K562 (cell line): ENCODE results near the gene SMIM12. TPM values are rescaled to one million over a fixed set of nuclear protein-coding genes. Genes with fewer than 3 reads are reported as not detected.

ENCODE experiments used
- ATAC-seq: fragments of 200-7000 bp; cut with Tn5 transposase; 3 replicates; pipeline ENCODE4 v1.9.1; 2020; ENCODE audit warnings: moderate library complexity
- BruUV-seq: library from RNA; stranded (reverse); fragments of 400-500 nt; replicated peaks from 2 replicates; lab custom pipeline; 2021; lab: Mats Ljungman, UMichigan
- CTCF ChIA-PET: fragments of 300-600 bp; formaldehyde crosslinking; extraction: SDS; loops from one replicate; lab custom pipeline; 2021; ENCODE audit warnings: low intra/inter-chr PET ratio; lab: Yijun Ruan, JAX
- POLR2A ChIA-PET: fragments of 300-600, 350-650 bp; sonication (Branson Sonifier 250); formaldehyde crosslinking; extraction: SDS; loops from one replicate; lab custom pipeline; 2021; ENCODE audit warnings: antibody characterized with exemption, inconsistent platforms; lab: Yijun Ruan, JAX
- DNase-seq, 4 experiments: peaks; one replicate each; pipeline versions ENCODE4 v3.0.0 to v3.0.0-alpha.2; 2011 to 2018; ENCODE audit warnings: low spot score in 3 of 4, mixed read lengths in 3 of 4; ENCODE audit errors: extremely low read depth in 1 of 4
- FAIRE-seq: peaks from 2 replicates; lab custom pipeline; 2011; peaks lifted over from hg19 to GRCh38; lab: Jason Lieb, UNC
- H2AFZ ChIP-seq: 2 replicates; pipeline ENCODE4 v1.6.0; 2011; ENCODE audit warnings: low read depth, low read length, control low read depth, inconsistent platforms
- H3K27ac ChIP-seq: fragments of 200-600 bp; 3 replicates; pipeline ENCODE4 v1.8.0; 2011; ENCODE audit warnings: low read depth, mild to moderate bottlenecking, control low read depth, inconsistent platforms, low read length, moderate library complexity, mixed read lengths; ENCODE audit errors: extremely low read depth
- H3K27me3 ChIP-seq, 2 experiments: fragments of 300-600 bp in 1 of 2; 2 replicates in 1 of 2; 3 replicates in 1 of 2; pipeline versions ENCODE4 v1.6.0 to v1.8.0; 2011; ENCODE audit warnings: inconsistent platforms in 2 of 2, low read length in 2 of 2, mild to moderate bottlenecking in 1 of 2, mixed read lengths in 1 of 2, moderate library complexity in 1 of 2; ENCODE audit not compliant: control insufficient read depth in 2 of 2, insufficient read depth in 2 of 2
- H3K36me3 ChIP-seq: fragments of 300-600 bp; 3 replicates; pipeline ENCODE4 v1.8.0; 2011; ENCODE audit warnings: mild to moderate bottlenecking, low read length, inconsistent platforms; ENCODE audit not compliant: control insufficient read depth, insufficient read depth
- H3K4me1 ChIP-seq, 2 experiments: fragments of 200-600 bp in 1 of 2; replicated peaks in 1 of 2; 2 replicates in 1 of 2; 3 replicates in 1 of 2; pipeline versions ENCODE4 v1.5.1 to v1.8.0; 2011; ENCODE audit warnings: inconsistent platforms in 2 of 2, low read length in 2 of 2, mild to moderate bottlenecking in 1 of 2, mixed read lengths in 1 of 2, moderate library complexity in 1 of 2; ENCODE audit not compliant: control insufficient read depth in 2 of 2, insufficient read depth in 2 of 2
- H3K4me2 ChIP-seq: 2 replicates; pipeline ENCODE4 v1.6.1; 2011; ENCODE audit warnings: low read length, control low read depth, inconsistent platforms, mixed read lengths; ENCODE audit not compliant: insufficient read depth
- H3K4me3 ChIP-seq: fragments of 200-600 bp; sonication (generic), shearing (Covaris generic); 2 replicates; pipeline ENCODE4 v1.5.1; 2016; ENCODE audit warnings: control low read depth, inconsistent platforms
- H3K79me2 ChIP-seq: fragments of 200-600 bp; 3 replicates; pipeline ENCODE4 v1.8.0; 2011; ENCODE audit warnings: low read length, inconsistent platforms; ENCODE audit not compliant: control insufficient read depth, insufficient read depth
- H3K9ac ChIP-seq, 2 experiments: 2 replicates each; pipeline versions ENCODE4 v1.6.0 to v1.6.1; 2011; ENCODE audit warnings: low read depth in 2 of 2, low read length in 2 of 2, control low read depth in 1 of 2, inconsistent platforms in 1 of 2, mild to moderate bottlenecking in 1 of 2, mixed read lengths in 1 of 2; ENCODE audit not compliant: insufficient read depth in 1 of 2
- H3K9me1 ChIP-seq: one replicate; pipeline ENCODE4 v1.6.0; 2011; ENCODE audit warnings: inconsistent platforms, mild to moderate bottlenecking, low read length, moderate library complexity; ENCODE audit not compliant: control insufficient read depth, insufficient read depth
- H3K9me3 ChIP-seq: replicated peaks from 2 replicates; pipeline ENCODE4 v1.5.1; 2011; ENCODE audit warnings: low read depth, low read length, inconsistent platforms; ENCODE audit not compliant: control insufficient read depth, insufficient read depth
- H4K20me1 ChIP-seq: replicated peaks from 2 replicates; pipeline ENCODE4 v1.6.1; 2011; ENCODE audit warnings: low read length, inconsistent platforms, mixed read lengths; ENCODE audit not compliant: control insufficient read depth, insufficient read depth
- KLF16 ChIP-seq: IDR thresholded peaks from 2 replicates; pipeline ENCODE4 v1.6.1; 2016; ENCODE audit warnings: antibody characterized with exemption
- L3MBTL2 ChIP-seq: fragments of 450-650 bp; IDR thresholded peaks from 2 replicates; pipeline ENCODE4 v1.6.1; 2016; ENCODE audit warnings: mild to moderate bottlenecking, moderate library complexity
- MEF2D ChIP-seq: conservative IDR thresholded peaks from 2 replicates; pipeline ENCODE4 v1.6.1; 2016; ENCODE audit warnings: low read depth, missing genetic modification characterization, missing compliant biosample characterization
- NR0B1 ChIP-seq: fragments of 450-650 bp; IDR thresholded peaks from one replicate; pipeline ENCODE4 v1.6.1; 2018; ENCODE audit warnings: mild to moderate bottlenecking, moderate library complexity; ENCODE audit not compliant: partially characterized antibody
- NR1H2 ChIP-seq: sonication (generic); formaldehyde crosslinking; IDR thresholded peaks from 2 replicates; pipeline ENCODE4 v1.4.0; 2020; ENCODE audit warnings: mild to moderate bottlenecking, missing genetic modification reagents
- NR2C2 ChIP-seq, 2 experiments: fragments of 200-800 bp in 1 of 2; sonication (Bioruptor generic) in 1 of 2; sonication (generic) in 1 of 2; formaldehyde crosslinking in 1 of 2; IDR thresholded peaks; 2 replicates each; pipeline versions ENCODE4 v1.6.1 to v1.8.0; 2016 to 2022; ENCODE audit warnings: mild to moderate bottlenecking in 1 of 2, missing compliant biosample characterization in 1 of 2, missing genetic modification characterization in 1 of 2, missing genetic modification reagents in 1 of 2
- PCBP2 ChIP-seq: fragments of 200-400 bp; formaldehyde crosslinking; IDR thresholded peaks from 2 replicates; pipeline ENCODE4 v1.6.1; 2018; ENCODE audit warnings: low read length, low read depth, mild to moderate bottlenecking, moderate library complexity; ENCODE audit not compliant: poor library complexity, severe bottlenecking
- POLR2AphosphoS5 ChIP-seq: IDR thresholded peaks from 2 replicates; pipeline ENCODE4 v1.6.1; 2011; ENCODE audit warnings: mild to moderate bottlenecking, low read depth, low read length, moderate library complexity; ENCODE audit not compliant: control insufficient read depth, insufficient read depth
- SREBF1 ChIP-seq: fragments of 150-350 bp; IDR thresholded peaks from 2 replicates; pipeline ENCODE4 v1.6.1; 2014; ENCODE audit warnings: antibody characterized with exemption, low read depth, low read length, borderline replicate concordance
- TGIF2 ChIP-seq: sonication (generic); formaldehyde crosslinking; IDR thresholded peaks from 2 replicates; pipeline ENCODE4 v1.8.1; 2022; ENCODE audit warnings: mild to moderate bottlenecking, missing genetic modification reagents, moderate library complexity
- TOE1 ChIP-seq, 2 experiments: fragments of 450-650 bp in 1 of 2; sonication (generic) in 1 of 2; formaldehyde crosslinking in 1 of 2; IDR thresholded peaks; 2 replicates each; pipeline versions ENCODE4 v1.7.1 to v1.8.0; 2016 to 2022; ENCODE audit warnings: borderline replicate concordance in 2 of 2, mild to moderate bottlenecking in 2 of 2, antibody characterized with exemption in 1 of 2, inconsistent platforms in 1 of 2, low read depth in 1 of 2, missing genetic modification reagents in 1 of 2, moderate library complexity in 1 of 2
- YY1 ChIP-seq, 3 experiments: IDR thresholded peaks; 2 replicates each; pipeline ENCODE4 v1.6.1; 2011; ENCODE audit warnings: low read length in 2 of 3, mild to moderate bottlenecking in 2 of 3, moderate library complexity in 2 of 3, borderline replicate concordance in 1 of 3, control low read depth in 1 of 3, low read depth in 1 of 3; ENCODE audit not compliant: insufficient read depth in 3 of 3, insufficient replicate concordance in 2 of 3, control insufficient read depth in 1 of 3, insufficient read length in 1 of 3; ENCODE audit errors: extremely low read depth in 1 of 3
- ZKSCAN8 ChIP-seq: fragments of 200-800 bp; sonication (Bioruptor generic); IDR thresholded peaks from 2 replicates; pipeline ENCODE4 v1.6.1; 2016; ENCODE audit warnings: missing genetic modification characterization, missing compliant biosample characterization
- ZNF121 ChIP-seq: sonication (generic); formaldehyde crosslinking; conservative IDR thresholded peaks from 2 replicates; pipeline ENCODE4 v1.8.0; 2022; ENCODE audit warnings: missing genetic modification reagents
- ZNF184 ChIP-seq: sonication (generic); formaldehyde crosslinking; IDR thresholded peaks from 2 replicates; pipeline ENCODE4 v1.5.0; 2020; ENCODE audit warnings: missing genetic modification reagents
- ZNF263 ChIP-seq: sonication (generic); formaldehyde crosslinking; IDR thresholded peaks from 2 replicates; pipeline ENCODE4 v1.8.0; 2022; ENCODE audit warnings: mild to moderate bottlenecking, missing genetic modification reagents, borderline replicate concordance
- ZNF408 ChIP-seq: fragments of 250-450 bp; sonication (Bioruptor Pico); IDR thresholded peaks from 2 replicates; pipeline ENCODE4 v1.4.0; 2020; ENCODE audit warnings: low read depth, mild to moderate bottlenecking, moderate library complexity
- WGBS: fragments of 100-300 bp; shearing (Covaris generic); methylation state at CpG from one replicate; pipeline ENCODE4 v1.1.6; 2016; ENCODE audit warnings: low coverage, mixed read lengths; ENCODE audit not compliant: insufficient coverage; ENCODE audit errors: missing lambda C conversion rate; 5-methylcytosine and 5-hydroxymethylcytosine counted together
- in situ Hi-C: fragments of 300-500 bp; cut with MboI; formaldehyde crosslinking; loops from 4 replicates; pipeline ENCODE4 v1.15.0; 2018; ENCODE audit warnings: inconsistent platforms, mixed read lengths
- intact Hi-C: fragments of 100-400 bp; cut with micrococcal nuclease; formaldehyde crosslinking; loops from 2 replicates; pipeline ENCODE4 v1.14.2; 2022
- polyA plus RNA-seq, 8 experiments: library from polyadenylated mRNA; depleted of rRNA in 4 of 8; stranded (reverse) in 5 of 8; unstranded in 3 of 8; fragments of >200 nt; fragmentation: Nextera tagmentation in 2 of 8; fragmentation: Illumina TruSeq in 1 of 8; extraction: Ambion mirVana in 2 of 8; extraction: Trizol in 1 of 8; gene quantifications; 2 replicates each; pipeline versions ENCODE4 v1.2.1 to v1.2.3, GENCODE V29; 2011 to 2014; ENCODE audit warnings: inconsistent platforms in 1 of 8, missing spikeins in 1 of 8
- total RNA-seq, 7 experiments: library from RNA; depleted of rRNA in 6 of 7; stranded (reverse); fragments of >200 nt in 6 of 7; fragmentation: Illumina TruSeq in 2 of 7; extraction: Trizol in 2 of 7; gene quantifications; 2 replicates each; pipeline versions ENCODE4 v1.2.1 to v1.2.3, GENCODE V29; 2011 to 2021; ENCODE audit warnings: low replicate concordance in 1 of 7

SMIM12 gene
- total and polyA plus RNA-seq, 9 of the 15 experiments (the other 6 are each of a cell fraction or from before 2014, with no cell fraction given), result 51.7 to 112 (median 63.9) TPM

- Histone ChIP-seq H3K27me3 (no peaks in the 10 kb centered on the region), H3K9ac (0 out of 4 replicates have a peak overlapping the region, but pooled peaks of 1 of the 2 experiments have one; percentile 10), H3K4me1 (peaks cover 0 to 2% of the 10 kb centered on the region in 2 experiments; a peak in 2 of 5 replicates), H3K9me1 (peaks cover 4% of the 10 kb centered on the region), H3K9me3 (no peaks in the 10 kb centered on the region), H3K36me3 (peaks cover 56% of the 10 kb centered on the region), H3K27ac (no peak overlapping the region), H3K79me2 (peaks cover 27% of the 10 kb centered on the region), H4K20me1 (peaks cover 6% of the 10 kb centered on the region), H3K4me2 (no peak overlapping the region), H2AFZ (no peak overlapping the region), H3K4me3 (no peak overlapping the region)
- intact Hi-C loops, result loop anchor here (1.0 to 10.0 kb wide), 2 partner anchors 64 to 342 kb away; partner anchors contain the start of gene SFPQ
- 20% methylated on average over 6 of the region's 6 CpGs for WGBS
- in situ Hi-C loops, result no loop called here
- ChIA-PET CTCF (interaction anchor here (0.6 to 2.2 kb wide), 10 partner anchors 9 to 1875 kb away, joined by 3 to 45 read pairs (median 4); no protein-coding TSS in a partner anchor), POLR2A (interaction anchor here (0.6 to 1.5 kb wide), 10 partner anchors 9 to 680 kb away, joined by 3 to 7 read pairs (median 3); no protein-coding TSS in a partner anchor)
- peak; percentile 100 for ATAC-seq
- FAIRE-seq, result peak; percentile 100
- DNase-seq, result peak; percentile 92 to 96 (median 94)
- no TSS peak for BruUV-seq
- no peak for TF ChIP-seq ZKSCAN8 (CRISPR knock-in tag)
- TF ChIP-seq YY1 (IDR thresholded peaks at IDR 0.05; ENCODE audit: borderline replicate concordance in 1 of 3, control insufficient read depth in 1 of 3, extremely low read depth in 1 of 3, insufficient read depth in 3 of 3, insufficient read length in 1 of 3, insufficient replicate concordance in 2 of 3, low read depth in 1 of 3, low read length in 2 of 3), result peak in 1 of 3 experiments; percentile 52
- TF ChIP-seq NR0B1, result no peak
- no peak for TF ChIP-seq NR1H2 (CRISPR knock-in tag)
- TF ChIP-seq ZNF184, result no peak
- TF ChIP-seq ZNF121 (CRISPR knock-in tag), result no peak
- no peak for TF ChIP-seq MEF2D (tag)
- TF ChIP-seq L3MBTL2, result peak; percentile 44; the same call in 1 of the 2 replicates
- no peak; the same call in 1 of the 2 replicates for TF ChIP-seq ZNF263 (CRISPR knock-in tag)
- no peak for TF ChIP-seq ZNF408 (CRISPR knock-in tag)
- no peak for TF ChIP-seq PCBP2
- peak; percentile 51; the same call in 1 of the 2 replicates for TF ChIP-seq NR2C2 (CRISPR knock-in tag; IDR thresholded peaks at IDR 0.05)
- no peak for TF ChIP-seq NR2C2 (tag; IDR thresholded peaks at IDR 0.05)
- TF ChIP-seq SREBF1, result peak; percentile 81; the same call in 1 of the 2 replicates
- no peak for TF ChIP-seq TGIF2 (CRISPR knock-in tag)
- TF ChIP-seq POLR2AphosphoS5, result peak; percentile 51; the same call in 1 of the 2 replicates
- peak; percentile 87 for TF ChIP-seq TOE1 (IDR thresholded peaks at IDR 0.05; ENCODE audit: borderline replicate concordance)
- no peak for TF ChIP-seq TOE1 (CRISPR knock-in tag; IDR thresholded peaks at IDR 0.05; ENCODE audit: borderline replicate concordance, low read depth)
- TF ChIP-seq KLF16, result peak; percentile 77
Measured at GRCh38 chr1:34852677-34853217, 6.8 kb downstream of the SMIM12 start.
